MCF 10A (cell line): ENCODE data around the gene LAMB4. TPM values are rescaled to one million over a fixed set of nuclear protein-coding genes. Genes with fewer than 3 reads are reported as not detected.

Experiments
- BruUV-seq: library from RNA; stranded (reverse); fragments of 400-500 nt; replicated peaks from 2 replicates; lab custom pipeline; 2021; lab: Mats Ljungman, UMichigan
- CTCF ChIA-PET: fragments of 300-600 bp; sonication (Branson Sonifier 250); formaldehyde crosslinking; extraction: SDS; loops from one replicate; lab custom pipeline; 2021; ENCODE audit warnings: antibody characterized with exemption, inconsistent platforms; lab: Yijun Ruan, JAX
- POLR2A ChIA-PET: fragments of 300-600, 350-650 bp; sonication (Branson Sonifier 250); formaldehyde crosslinking; extraction: SDS; loops from one replicate; lab custom pipeline; 2020; ENCODE audit warnings: antibody characterized with exemption, inconsistent platforms; lab: Yijun Ruan, JAX
- DNase-seq: peaks from one replicate; pipeline ENCODE4 v3.0.0-alpha.2; 2018; ENCODE audit not compliant: unreplicated experiment
- H3K27ac Mint-ChIP-seq: one replicate; pipeline ENCODE4 v1.8.0; 2022; ENCODE audit warnings: mild to moderate bottlenecking, low read depth, mixed read lengths; ENCODE audit not compliant: unreplicated experiment
- H3K27me3 Mint-ChIP-seq: one replicate; pipeline ENCODE4 v1.8.0; 2022; ENCODE audit warnings: mixed read lengths; ENCODE audit not compliant: insufficient read depth, unreplicated experiment
- H3K36me3 Mint-ChIP-seq: one replicate; pipeline ENCODE4 v1.8.0; 2022; ENCODE audit warnings: mild to moderate bottlenecking, moderate library complexity, mixed read lengths; ENCODE audit not compliant: insufficient read depth, unreplicated experiment
- H3K4me1 Mint-ChIP-seq: one replicate; pipeline ENCODE4 v1.8.0; 2022; ENCODE audit warnings: mixed read lengths; ENCODE audit not compliant: insufficient read depth, unreplicated experiment
- H3K4me3 Mint-ChIP-seq: one replicate; pipeline ENCODE4 v1.8.0; 2022; ENCODE audit warnings: mild to moderate bottlenecking, moderate library complexity, mixed read lengths; ENCODE audit not compliant: unreplicated experiment
- H3K9me3 Mint-ChIP-seq: one replicate; pipeline ENCODE4 v1.8.0; 2022; ENCODE audit warnings: mixed read lengths; ENCODE audit not compliant: unreplicated experiment
- intact Hi-C: fragments of 100-400 bp; cut with micrococcal nuclease; formaldehyde crosslinking; loops from 2 replicates; pipeline ENCODE4 v1.14.1; 2022
- total RNA-seq: library from RNA; stranded (reverse); gene quantifications from 2 replicates; pipeline ENCODE4 v1.2.3, GENCODE V29; 2022
- TF ChIP-seq, protein P1 (sequence below): fragments of 200-600 bp; IDR thresholded peaks from one replicate; pipeline ENCODE4 v1.8.0; 2022; ENCODE audit warnings: antibody characterized with exemption, mild to moderate bottlenecking; ENCODE audit not compliant: unreplicated experiment

LAMB4 gene
- total RNA-seq, 1 experiment from 2014 or later = 0.35 TPM

DNA sequence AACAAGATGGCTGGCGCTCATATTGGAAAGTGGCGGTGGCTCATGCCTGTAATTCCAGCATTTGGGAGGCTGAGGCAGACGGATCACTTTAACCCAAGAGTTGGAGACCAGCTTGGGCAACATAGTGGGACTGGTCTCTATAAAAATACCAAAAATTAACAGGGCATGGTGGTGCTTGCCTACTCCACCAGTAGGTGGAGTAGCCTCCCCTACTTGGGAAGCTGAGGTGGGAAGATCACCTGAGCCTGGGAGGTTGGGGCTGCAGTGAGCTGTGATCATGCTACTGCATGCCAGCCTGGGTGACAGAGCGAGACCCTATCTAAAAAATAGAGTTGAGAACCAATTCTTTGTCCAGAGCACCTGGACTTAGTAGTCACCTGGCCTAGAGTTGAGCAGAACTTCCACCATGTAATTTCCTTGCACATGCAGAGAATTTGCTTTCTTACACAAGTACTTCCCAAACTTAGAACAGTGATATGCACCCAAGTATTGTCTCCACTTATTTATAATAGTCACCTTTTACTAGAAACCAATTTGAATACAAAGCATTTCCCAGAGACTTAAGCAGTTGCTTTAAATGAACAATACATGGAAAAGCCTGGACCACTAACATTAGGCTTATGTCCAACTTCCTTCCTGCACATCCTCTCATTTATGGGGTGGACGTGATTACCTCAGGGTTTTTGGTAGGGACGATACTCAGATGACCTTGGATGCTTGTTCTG is 15.9 kb downstream of the LAMB4 start:
- CTCF ChIA-PET = interaction anchor here (0.6 to 2.7 kb wide), 13 partner anchors 10 to 384 kb away, joined by 3 to 55 read pairs (median 4); partner anchors contain the start of gene LAMB4
- Mint-ChIP-seq H3K27me3 (no peaks in the 10 kb centered on the region), H3K27ac (no peak overlapping the region), H3K4me1 (no peaks in the 10 kb centered on the region), H3K9me3 (no peaks in the 10 kb centered on the region), H3K36me3 (no peaks in the 10 kb centered on the region), H3K4me3 (no peak overlapping the region)
- DNase-seq = peak; percentile 48
- no TSS peak for BruUV-seq
- TF ChIP-seq, protein P1, sequence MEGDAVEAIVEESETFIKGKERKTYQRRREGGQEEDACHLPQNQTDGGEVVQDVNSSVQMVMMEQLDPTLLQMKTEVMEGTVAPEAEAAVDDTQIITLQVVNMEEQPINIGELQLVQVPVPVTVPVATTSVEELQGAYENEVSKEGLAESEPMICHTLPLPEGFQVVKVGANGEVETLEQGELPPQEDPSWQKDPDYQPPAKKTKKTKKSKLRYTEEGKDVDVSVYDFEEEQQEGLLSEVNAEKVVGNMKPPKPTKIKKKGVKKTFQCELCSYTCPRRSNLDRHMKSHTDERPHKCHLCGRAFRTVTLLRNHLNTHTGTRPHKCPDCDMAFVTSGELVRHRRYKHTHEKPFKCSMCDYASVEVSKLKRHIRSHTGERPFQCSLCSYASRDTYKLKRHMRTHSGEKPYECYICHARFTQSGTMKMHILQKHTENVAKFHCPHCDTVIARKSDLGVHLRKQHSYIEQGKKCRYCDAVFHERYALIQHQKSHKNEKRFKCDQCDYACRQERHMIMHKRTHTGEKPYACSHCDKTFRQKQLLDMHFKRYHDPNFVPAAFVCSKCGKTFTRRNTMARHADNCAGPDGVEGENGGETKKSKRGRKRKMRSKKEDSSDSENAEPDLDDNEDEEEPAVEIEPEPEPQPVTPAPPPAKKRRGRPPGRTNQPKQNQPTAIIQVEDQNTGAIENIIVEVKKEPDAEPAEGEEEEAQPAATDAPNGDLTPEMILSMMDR = peak; percentile 61
- POLR2A ChIA-PET = interaction anchor here (1.1 to 2.6 kb wide), 2 partner anchors 26 to 32 kb away, joined by 3 to 12 read pairs; no protein-coding TSS in a partner anchor
- intact Hi-C loops = loop anchor here (1.0 kb wide), 1 partner anchor 32 kb away; no protein-coding TSS in a partner anchor

DNA sequence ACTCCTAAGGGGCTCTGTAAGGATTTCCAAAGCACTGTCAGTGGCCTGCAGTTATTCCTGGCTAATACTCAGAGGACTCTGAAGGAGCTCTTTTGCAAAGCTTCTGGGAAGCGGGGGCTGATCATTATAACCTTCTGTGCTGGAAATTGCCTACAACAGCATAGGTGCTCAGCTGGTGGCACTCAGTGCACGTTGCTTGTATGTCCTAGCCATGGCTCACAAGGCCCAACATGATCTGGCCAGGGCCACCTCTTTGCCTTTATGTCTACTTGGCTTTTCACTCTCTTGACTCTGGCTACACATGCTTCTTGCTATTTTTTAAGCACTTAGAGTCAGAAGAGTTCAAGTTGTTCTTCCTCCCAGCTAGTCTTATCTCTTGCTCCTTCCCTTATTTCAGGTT is 17.5 kb downstream of the LAMB4 start:
- CTCF ChIA-PET = interaction anchor here (0.6 to 2.7 kb wide), 11 partner anchors 8 to 1022 kb away, joined by 3 to 55 read pairs (median 6); partner anchors contain the start of gene LAMB4
- TF ChIP-seq, protein P1 = no peak
- BruUV-seq = no TSS peak
- no peak for DNase-seq
- Mint-ChIP-seq H3K36me3 (no peaks in the 10 kb centered on the region), H3K27me3 (no peaks in the 10 kb centered on the region), H3K4me1 (no peaks in the 10 kb centered on the region), H3K27ac (no peak overlapping the region), H3K4me3 (no peak overlapping the region), H3K9me3 (no peaks in the 10 kb centered on the region)
- intact Hi-C loops = no loop called here
- POLR2A ChIA-PET = interaction anchor here (0.7 to 2.6 kb wide), 2 partner anchors 12 to 34 kb away, joined by 3 to 12 read pairs; no protein-coding TSS in a partner anchor

DNA sequence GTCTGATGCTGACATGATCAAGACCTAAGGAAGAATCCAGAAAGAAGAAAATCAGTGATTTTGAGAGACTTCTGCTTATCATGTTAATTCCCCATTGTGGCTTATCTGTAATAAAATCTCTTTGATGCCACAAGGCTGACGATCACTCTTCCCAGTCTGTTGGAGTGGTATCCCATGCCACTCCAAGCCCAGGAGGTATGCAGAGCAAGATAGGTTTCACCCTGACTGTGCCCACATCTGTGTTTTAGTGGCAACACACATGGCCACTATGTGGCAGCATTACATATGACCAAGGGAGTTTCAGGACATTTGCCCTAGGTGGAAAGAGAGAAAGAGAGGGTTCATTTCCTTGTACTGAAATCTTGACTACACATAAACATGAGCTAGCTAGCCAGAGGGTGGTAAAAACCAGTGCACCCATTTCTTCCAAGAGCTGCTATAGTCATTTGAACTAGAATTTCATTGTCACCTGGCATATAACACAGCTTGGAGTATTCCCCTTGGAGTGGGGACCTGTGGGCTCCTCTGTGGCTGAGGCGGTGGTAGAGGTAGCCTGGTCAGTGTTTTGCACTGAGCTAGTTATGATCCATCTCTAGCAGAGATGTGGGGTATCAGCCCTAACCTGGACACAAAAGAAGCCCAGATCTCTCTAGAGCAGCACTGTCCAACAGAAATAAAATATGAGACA is 20.8 kb downstream of the LAMB4 start:
- Mint-ChIP-seq H3K36me3 (no peaks in the 10 kb centered on the region), H3K27me3 (no peaks in the 10 kb centered on the region), H3K4me1 (no peaks in the 10 kb centered on the region), H3K9me3 (no peaks in the 10 kb centered on the region), H3K27ac (no peak overlapping the region), H3K4me3 (no peak overlapping the region)
- ChIA-PET POLR2A (interaction anchor here (0.6 to 1.2 kb wide), 3 partner anchors 11 to 119 kb away, joined by 3 to 4 read pairs (median 3); no protein-coding TSS in a partner anchor), CTCF (interaction anchor here (0.6 to 5.3 kb wide), 29 partner anchors 9 to 387 kb away, joined by 3 to 79 read pairs (median 5); partner anchors contain the start of gene LAMB4)
- peak; percentile 57 for DNase-seq
- TF ChIP-seq, protein P1 = peak; percentile 21
- BruUV-seq = no TSS peak
- intact Hi-C loops = loop anchor here (1.0 kb wide), 1 partner anchor 37 kb away; no protein-coding TSS in a partner anchor

DNA sequence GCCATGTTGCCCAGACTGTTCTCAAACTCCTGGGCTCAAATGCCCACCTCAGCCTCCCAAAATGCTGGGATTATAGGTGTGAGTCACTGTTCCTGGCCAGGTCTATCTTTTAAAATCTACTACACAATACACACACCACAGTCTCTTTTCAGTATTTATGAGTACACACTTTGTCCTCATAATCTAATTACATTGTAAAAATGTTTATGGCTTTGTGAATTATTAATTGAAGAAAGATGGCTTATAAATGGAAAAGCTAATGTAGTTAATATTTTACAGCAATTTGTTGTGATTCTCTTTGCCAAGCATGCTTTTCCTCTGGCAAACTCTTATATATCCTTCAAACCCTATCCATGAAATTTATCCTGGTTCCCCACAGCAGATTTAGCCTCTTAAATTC is 22.0 kb downstream of the LAMB4 start:
- Mint-ChIP-seq H3K36me3 (no peaks in the 10 kb centered on the region), H3K4me3 (no peak overlapping the region), H3K27me3 (no peaks in the 10 kb centered on the region), H3K27ac (no peak overlapping the region), H3K9me3 (no peaks in the 10 kb centered on the region), H3K4me1 (no peaks in the 10 kb centered on the region)
- TF ChIP-seq, protein P1 = no peak
- intact Hi-C loops = no loop called here
- ChIA-PET CTCF (interaction anchor here (0.9 to 5.3 kb wide), 4 partner anchors 8 to 94 kb away, joined by 3 to 79 read pairs (median 4); no protein-coding TSS in a partner anchor), POLR2A (interaction anchor here (0.8 kb wide), 1 partner anchor 1026 kb away, joined by 3 read pairs; no protein-coding TSS in a partner anchor)
- BruUV-seq = no TSS peak
- DNase-seq = no peak
